Smooth muscle cell of the brain vasculature (primary cell): ENCODE data around the gene WWC2.
"Not testable (repeated sequence)": the region's sequence is repeated elsewhere in the genome, so short reads cannot be mapped to it uniquely, and the experiment has no call there.

Experiments used
- DNase-seq: peaks from one replicate; pipeline ENCODE4 v3.0.0-alpha.2; 2012; ENCODE audit warnings: low read depth, low spot score

The WWC2 gene

GRCh38 chr4:183295711-183296110, 196.7 kb downstream of the WWC2 start:
- no peak for DNase-seq

GRCh38 chr4:183297675-183298074, 198.6 kb downstream of the WWC2 start:
- DNase-seq, result no peak

DNA sequence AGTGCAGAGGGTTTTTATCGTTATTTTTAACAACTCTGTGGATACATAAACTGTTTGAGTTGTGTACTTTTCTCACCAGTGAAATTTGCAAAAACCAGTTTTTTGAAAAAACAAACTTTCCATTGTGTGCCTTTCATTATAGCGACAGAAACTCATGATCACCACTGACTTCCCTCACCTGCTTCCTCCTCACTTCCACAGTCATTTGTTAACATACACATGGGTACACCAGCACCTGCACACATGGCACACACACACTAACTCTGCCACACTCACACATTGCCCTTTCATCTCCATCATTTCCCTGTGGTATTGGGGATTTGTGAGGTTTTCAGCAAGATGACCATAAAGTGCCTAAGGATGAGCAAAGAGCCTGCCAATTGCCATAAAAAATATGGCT, 200.4 kb downstream of the WWC2 start:
- DNase-seq, result no peak

DNA sequence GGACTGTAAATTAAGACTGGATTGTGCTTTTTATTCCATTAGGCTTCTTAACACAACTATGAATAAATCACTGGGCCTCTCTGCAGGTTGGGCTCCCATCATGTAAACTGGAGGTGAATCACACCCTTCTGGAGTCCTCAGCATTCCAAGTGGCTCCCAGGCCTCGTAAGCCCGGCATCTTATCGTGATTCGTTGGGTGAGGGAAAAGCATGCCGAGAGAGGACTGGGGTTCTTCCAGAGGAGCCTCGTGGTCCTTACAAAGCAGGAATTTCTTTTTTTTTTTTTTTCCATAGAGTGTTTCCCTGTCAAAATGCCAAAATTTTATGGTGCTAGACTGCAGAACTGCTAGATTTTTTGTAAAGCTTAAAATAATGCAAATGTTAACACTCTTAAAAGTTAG, 201.0 kb downstream of the WWC2 start:
- no peak for DNase-seq

- DNase-seq, result no peak
Measured at GRCh38 chr4:183300655-183301054, 201.6 kb downstream of the WWC2 start.

- no peak for DNase-seq
Measured at GRCh38 chr4:183303301-183303700, 204.2 kb downstream of the WWC2 start.

- no peak for DNase-seq
Measured at GRCh38 chr4:183304067-183304466, 205.0 kb downstream of the WWC2 start.

GRCh38 chr4:183304538-183304937, 205.5 kb downstream of the WWC2 start:
- no peak for DNase-seq

GRCh38 chr4:183306811-183307210, 207.8 kb downstream of the WWC2 start:
- no peak for DNase-seq

DNA sequence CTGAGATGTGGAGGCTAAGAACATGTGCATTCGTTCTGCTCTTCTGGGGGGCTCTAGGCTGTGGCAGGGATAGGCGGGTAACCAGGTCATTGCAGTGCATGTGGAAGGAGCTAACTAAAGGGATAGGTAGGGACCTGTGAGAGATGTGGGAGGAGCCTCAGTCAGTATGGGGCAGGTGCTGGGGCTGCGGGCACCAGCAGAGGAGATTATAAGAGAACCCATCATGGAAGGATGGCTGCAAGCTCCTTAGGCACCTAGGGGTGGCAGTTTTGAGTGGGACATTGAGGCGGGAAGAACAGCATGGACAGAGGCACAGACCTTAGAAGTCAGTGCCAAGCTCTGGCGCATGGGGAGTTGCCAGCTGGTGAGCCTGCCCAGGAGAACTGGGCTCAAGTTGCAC, 213.8 kb downstream of the WWC2 start:
- no peak for DNase-seq

GRCh38 chr4:183314336-183314735, 215.3 kb downstream of the WWC2 start:
- no peak for DNase-seq

DNA sequence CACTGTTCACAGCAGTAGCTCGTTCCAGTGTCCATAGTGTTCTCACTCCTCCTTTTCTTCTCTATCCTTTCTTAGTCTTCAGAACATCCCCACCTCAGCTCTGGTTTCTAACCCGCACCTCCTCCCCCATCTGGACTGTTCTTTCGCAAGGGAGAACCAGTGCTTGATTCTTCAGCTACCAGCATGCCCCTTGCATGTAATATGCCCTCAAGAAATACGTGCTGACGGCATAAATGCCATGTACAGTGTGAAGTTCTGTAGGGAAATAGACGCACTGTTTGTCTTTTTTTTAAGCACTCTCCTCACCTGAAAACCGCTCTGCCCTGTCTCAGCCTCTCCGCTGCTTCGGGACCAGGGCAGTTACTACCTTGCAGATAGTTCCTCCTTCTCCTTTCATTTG, 215.7 kb downstream of the WWC2 start:
- DNase-seq, result no peak

- no peak for DNase-seq
Measured at GRCh38 chr4:183318656-183319055, 219.6 kb downstream of the WWC2 start.

GRCh38 chr4:183320211-183321059, 221.4 kb downstream of the WWC2 start, which contains the start of gene CLDN22:
CLDN22 (minus strand) TSS chr4:183320276; CDS start chr4:183320218, 58 bp downstream.
- no peak for DNase-seq

GRCh38 chr4:183321079-183321478, 222.0 kb downstream of the WWC2 start:
- DNase-seq, result no peak

GRCh38 chr4:183321516-183321915, 222.5 kb downstream of the WWC2 start:
- DNase-seq, result no peak

DNA sequence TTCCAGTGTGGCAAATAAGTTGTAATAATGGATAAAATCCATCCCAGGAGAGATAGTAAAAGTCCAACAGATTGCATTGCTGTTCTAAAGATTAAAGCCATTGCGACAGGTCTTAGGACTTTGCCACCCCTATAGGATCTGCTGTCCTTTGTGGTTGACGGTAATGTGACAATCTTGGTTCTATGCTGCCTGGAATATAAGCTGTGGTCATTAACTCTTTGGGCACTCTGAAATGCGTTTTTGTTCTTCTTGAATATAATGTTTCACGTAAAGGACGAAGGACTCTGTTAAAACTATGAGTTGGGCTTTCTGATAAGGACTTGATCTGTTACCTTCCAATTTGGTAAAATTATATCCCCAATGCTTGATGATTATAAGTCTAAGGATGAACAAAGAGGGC, 223.3 kb downstream of the WWC2 start, which contains the start of gene CLDN24:
TSS of gene CLDN24 (minus strand) at position 101 of the 400 bp plus-strand sequence. CDS start at position 101, 0 bp downstream.
- DNase-seq, result no peak

DNA sequence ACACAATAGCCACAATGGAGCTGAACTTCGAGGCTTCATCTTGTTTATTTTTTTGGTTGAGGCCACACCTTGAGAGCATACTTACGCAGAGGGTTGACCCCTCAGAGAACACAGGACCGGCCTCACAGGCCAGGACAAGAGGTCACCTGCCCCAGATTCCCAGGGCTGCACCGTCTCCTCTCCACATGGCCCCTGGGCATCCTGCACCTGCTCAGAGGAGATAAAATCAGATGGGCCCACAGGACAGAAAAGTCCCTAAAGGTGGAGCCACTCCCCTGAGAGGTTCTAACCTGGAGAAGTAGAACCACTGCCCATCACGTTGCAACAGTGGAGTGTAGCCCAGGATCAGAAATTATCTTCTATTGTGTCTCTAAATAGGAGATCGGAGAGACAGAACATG, 224.2 kb downstream of the WWC2 start:
- DNase-seq, result no peak

DNA sequence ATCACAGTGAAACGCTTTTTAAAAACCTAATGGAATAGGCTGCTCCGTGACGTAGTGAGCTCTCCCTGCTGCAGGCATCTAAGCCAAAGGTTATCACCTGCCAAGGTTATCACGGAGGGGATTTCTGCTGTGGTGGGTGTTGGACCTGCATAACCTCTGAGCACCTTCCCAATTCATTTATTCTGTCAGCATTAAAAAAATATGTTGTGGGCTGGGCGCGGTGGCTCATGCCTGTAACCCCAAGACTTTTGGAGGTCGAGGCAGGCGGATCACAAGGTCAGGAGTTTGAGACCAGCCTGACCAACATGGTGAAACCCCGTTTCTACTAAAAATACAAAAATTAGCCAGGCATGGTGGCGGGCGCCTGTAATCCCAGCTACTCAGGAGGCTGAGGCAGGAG, 225.0 kb downstream of the WWC2 start:
- not testable (repeated sequence) for DNase-seq

- DNase-seq, result no peak
Measured at GRCh38 chr4:183324619-183325018, 225.6 kb downstream of the WWC2 start.

GRCh38 chr4:183326387-183326786, 227.3 kb downstream of the WWC2 start:
- DNase-seq, result not testable (repeated sequence)

DNA sequence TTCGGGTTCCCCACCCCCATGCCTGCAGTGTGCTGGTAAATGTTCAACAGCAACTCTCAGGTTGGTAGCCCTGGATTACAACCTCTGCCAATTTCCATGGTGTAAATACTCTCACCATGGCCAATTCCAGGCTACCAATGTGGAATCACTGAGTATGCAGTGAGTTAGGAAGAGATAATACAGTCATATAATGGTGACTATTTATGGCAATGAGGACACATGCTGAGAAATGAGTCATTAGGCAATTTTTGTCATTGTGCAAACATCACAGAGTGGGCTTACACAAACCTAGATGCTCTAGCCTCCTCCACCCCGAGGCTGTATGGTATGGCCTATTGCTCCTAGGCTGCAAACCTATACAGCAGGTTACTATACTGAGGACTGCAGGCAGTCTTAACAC, 227.8 kb downstream of the WWC2 start:
- no peak for DNase-seq

DNA sequence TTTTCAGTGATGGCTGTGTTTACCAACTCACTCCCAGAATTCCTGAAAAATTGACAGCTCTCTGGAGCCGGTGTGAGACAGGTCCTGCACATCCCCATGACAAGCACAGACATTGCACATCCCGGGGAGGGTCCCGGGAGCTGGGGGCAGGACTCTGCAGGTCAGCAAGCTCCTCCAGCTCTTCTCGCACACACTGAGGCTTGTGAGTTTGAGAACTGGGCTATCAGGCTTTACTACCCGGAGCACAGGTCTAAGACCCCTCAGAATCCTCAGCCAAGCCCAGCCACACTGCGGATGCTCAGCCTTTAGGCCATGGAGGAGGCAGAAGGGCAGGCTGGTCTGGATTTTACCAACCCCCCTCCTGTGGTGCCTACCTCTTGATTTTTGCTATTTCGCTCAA, 228.8 kb downstream of the WWC2 start:
- no peak for DNase-seq
